GM23338 (cell line): Measurements from ENCODE around the gene SLC20A1. TPM values are rescaled to one million over a fixed set of nuclear protein-coding genes. Genes with fewer than 3 reads are reported as not detected.
A peak's percentile ranks its signal among the peaks of the same experiment; 100 is the strongest.

Source experiments
- ATAC-seq: fragments of 200-7000 bp; cut with Tn5 transposase; 3 replicates; pipeline ENCODE4 v1.9.1; 2020
- DNase-seq: peaks from one replicate; pipeline ENCODE4 v3.0.0-alpha.2; 2015; ENCODE audit warnings: low spot score
- H2AFZ ChIP-seq: fragments of 200-600 bp; sonication (generic); 2 replicates; pipeline ENCODE4 v1.8.0; 2016; ENCODE audit warnings: antibody characterized with exemption, mild to moderate bottlenecking, moderate library complexity
- H3F3A ChIP-seq: fragments of 200-600 bp; sonication (generic); replicated peaks from 2 replicates; pipeline ENCODE4 v1.8.0; 2017; ENCODE audit warnings: antibody characterized with exemption, mixed run types, low read depth
- H3K27ac ChIP-seq: fragments of 200-600 bp; sonication (generic); 2 replicates; pipeline ENCODE4 v1.6.1; 2016; ENCODE audit warnings: low read depth
- H3K27me3 ChIP-seq: fragments of 200-600 bp; sonication (generic); 2 replicates; pipeline ENCODE4 v1.8.0; 2016; ENCODE audit warnings: mild to moderate bottlenecking, mixed run types, moderate library complexity; ENCODE audit not compliant: insufficient read depth
- H3K36me3 ChIP-seq: fragments of 200-600 bp; sonication (generic); 2 replicates; pipeline ENCODE4 v1.8.0; 2016; ENCODE audit warnings: mild to moderate bottlenecking; ENCODE audit not compliant: insufficient read depth
- H3K4me1 ChIP-seq: fragments of 200-600 bp; sonication (generic); 2 replicates; pipeline ENCODE4 v1.8.0; 2016; ENCODE audit warnings: mild to moderate bottlenecking, moderate library complexity; ENCODE audit not compliant: insufficient read depth
- H3K4me2 ChIP-seq: fragments of 200-600 bp; sonication (generic); 2 replicates; pipeline ENCODE4 v1.7.1; 2017; ENCODE audit warnings: mixed run types
- H3K4me3 ChIP-seq: fragments of 200-600 bp; sonication (generic); 2 replicates; pipeline ENCODE4 v1.6.1; 2016; ENCODE audit warnings: mixed run types
- H3K79me2 ChIP-seq: fragments of 200-600 bp; sonication (generic); replicated peaks from 2 replicates; pipeline ENCODE4 v1.8.0; 2017; ENCODE audit warnings: mild to moderate bottlenecking; ENCODE audit not compliant: insufficient read depth
- H3K9me2 ChIP-seq: fragments of 200-600 bp; sonication (generic); 2 replicates; pipeline ENCODE4 v1.8.0; 2017; ENCODE audit not compliant: insufficient read depth
- H4K20me1 ChIP-seq: fragments of 200-600 bp; sonication (generic); replicated peaks from 2 replicates; pipeline ENCODE4 v1.8.0; 2017; ENCODE audit warnings: mild to moderate bottlenecking; ENCODE audit not compliant: insufficient read depth
- H3K27ac Mint-ChIP-seq: 2 replicates; pipeline ENCODE4 v1.8.0; 2020; ENCODE audit warnings: inconsistent platforms, mild to moderate bottlenecking, moderate library complexity, mixed read lengths
- H3K27me3 Mint-ChIP-seq: 3 replicates; pipeline ENCODE4 v1.8.0; 2022; ENCODE audit warnings: low read depth, mild to moderate bottlenecking, moderate library complexity, mixed read lengths, inconsistent platforms; ENCODE audit not compliant: insufficient read depth, poor library complexity
- H3K36me3 Mint-ChIP-seq: 3 replicates; pipeline ENCODE4 v1.8.0; 2021; ENCODE audit warnings: low read depth, mild to moderate bottlenecking, inconsistent platforms, moderate library complexity, mixed read lengths
- H3K4me1 Mint-ChIP-seq: 3 replicates; pipeline ENCODE4 v1.8.0; 2020; ENCODE audit warnings: mild to moderate bottlenecking, inconsistent platforms, mixed read lengths
- H3K4me3 Mint-ChIP-seq: 3 replicates; pipeline ENCODE4 v1.8.0; 2021; ENCODE audit warnings: moderate library complexity, mild to moderate bottlenecking, inconsistent platforms, mixed read lengths
- H3K9me3 Mint-ChIP-seq: 3 replicates; pipeline ENCODE4 v1.8.0; 2020; ENCODE audit warnings: moderate library complexity, mild to moderate bottlenecking, inconsistent platforms, mixed read lengths
- NANOG ChIP-seq: IDR thresholded peaks from 2 replicates; pipeline ENCODE4 v1.6.1; 2016; ENCODE audit warnings: antibody characterized with exemption, borderline replicate concordance
- STAT1 ChIP-seq: IDR thresholded peaks from one replicate; pipeline ENCODE4 v1.6.1; 2016; ENCODE audit warnings: antibody characterized with exemption; ENCODE audit not compliant: unreplicated experiment
- ZNF462 ChIP-seq: fragments of 250-450 bp; sonication (Bioruptor Pico); IDR thresholded peaks from 2 replicates; pipeline ENCODE4 v1.5.0; 2020; ENCODE audit warnings: mild to moderate bottlenecking, moderate library complexity
- polyA plus RNA-seq: library from polyadenylated mRNA; unstranded; fragments of >200 nt; fragmentation: Nextera tagmentation; extraction: Ambion mirVana; gene quantifications from 2 replicates; pipeline ENCODE4 v1.2.1, GENCODE V29; 2016
- total RNA-seq: library from RNA; depleted of rRNA; stranded (reverse); fragments of >200 nt; shearing (Covaris generic); gene quantifications from 2 replicates; pipeline ENCODE4 v1.2.3, GENCODE V29; 2014
- TF ChIP-seq, protein P1 (sequence below), 2 experiments: fragments of 200-600 bp in 1 of 2; sonication (generic) in 1 of 2; conservative IDR thresholded peaks; 2 replicates each; pipeline versions ENCODE4 v1.5.1 to v1.6.1; 2016 to 2017; ENCODE audit warnings: antibody characterized with exemption in 2 of 2, low read depth in 2 of 2, mild to moderate bottlenecking in 2 of 2, moderate library complexity in 1 of 2

Gene SLC20A1
- total and polyA plus RNA-seq, 2 experiments from 2014 or later: 52.9 to 84.3 TPM

- H3K27me3 Mint-ChIP-seq: peaks cover 3% of the 10 kb centered on the region
- peaks cover 9% of the 10 kb centered on the region for H3K79me2 ChIP-seq
- H3K27ac Mint-ChIP-seq: no peak overlapping the region
- H3K9me2 ChIP-seq: no peaks in the 10 kb centered on the region
- TF ChIP-seq STAT1 (no peak), ZNF462 (CRISPR knock-in tag) (no peak)
- TF ChIP-seq, protein P1, sequence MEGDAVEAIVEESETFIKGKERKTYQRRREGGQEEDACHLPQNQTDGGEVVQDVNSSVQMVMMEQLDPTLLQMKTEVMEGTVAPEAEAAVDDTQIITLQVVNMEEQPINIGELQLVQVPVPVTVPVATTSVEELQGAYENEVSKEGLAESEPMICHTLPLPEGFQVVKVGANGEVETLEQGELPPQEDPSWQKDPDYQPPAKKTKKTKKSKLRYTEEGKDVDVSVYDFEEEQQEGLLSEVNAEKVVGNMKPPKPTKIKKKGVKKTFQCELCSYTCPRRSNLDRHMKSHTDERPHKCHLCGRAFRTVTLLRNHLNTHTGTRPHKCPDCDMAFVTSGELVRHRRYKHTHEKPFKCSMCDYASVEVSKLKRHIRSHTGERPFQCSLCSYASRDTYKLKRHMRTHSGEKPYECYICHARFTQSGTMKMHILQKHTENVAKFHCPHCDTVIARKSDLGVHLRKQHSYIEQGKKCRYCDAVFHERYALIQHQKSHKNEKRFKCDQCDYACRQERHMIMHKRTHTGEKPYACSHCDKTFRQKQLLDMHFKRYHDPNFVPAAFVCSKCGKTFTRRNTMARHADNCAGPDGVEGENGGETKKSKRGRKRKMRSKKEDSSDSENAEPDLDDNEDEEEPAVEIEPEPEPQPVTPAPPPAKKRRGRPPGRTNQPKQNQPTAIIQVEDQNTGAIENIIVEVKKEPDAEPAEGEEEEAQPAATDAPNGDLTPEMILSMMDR (conservative IDR thresholded peaks at IDR 0.05; ENCODE audit: low read depth in 2 of 2): no peak
- DNase-seq: no peak
- H3K36me3 Mint-ChIP-seq: peaks cover under 1% of the 10 kb centered on the region
- 0 out of 2 replicates have a peak, but pooled peaks cover 7% of the 10 kb centered on the region for H3K27me3 ChIP-seq
- no peaks in the 10 kb centered on the region for H3F3A ChIP-seq
- H2AFZ ChIP-seq: peak overlapping the region; percentile 38; the same call in 1 of the 2 replicates
- peaks cover 18% of the 10 kb centered on the region for H3K4me1 Mint-ChIP-seq
- no peaks in the 10 kb centered on the region for H3K9me3 Mint-ChIP-seq
- no peaks in the 10 kb centered on the region for H3K36me3 ChIP-seq
- H3K27ac ChIP-seq: no peak overlapping the region
- H3K4me1 ChIP-seq: peaks cover 12% of the 10 kb centered on the region
- no peak overlapping the region for H3K4me2 ChIP-seq
- H3K4me3 ChIP-seq: no peak overlapping the region
- ATAC-seq: no peak
- H3K4me3 Mint-ChIP-seq: no peak overlapping the region
- 0 out of 2 replicates have a peak, but pooled peaks cover under 1% of the 10 kb centered on the region for H4K20me1 ChIP-seq
Measured at GRCh38 chr2:112641701-112642100, 4.0 kb upstream of the SLC20A1 start.

DNA sequence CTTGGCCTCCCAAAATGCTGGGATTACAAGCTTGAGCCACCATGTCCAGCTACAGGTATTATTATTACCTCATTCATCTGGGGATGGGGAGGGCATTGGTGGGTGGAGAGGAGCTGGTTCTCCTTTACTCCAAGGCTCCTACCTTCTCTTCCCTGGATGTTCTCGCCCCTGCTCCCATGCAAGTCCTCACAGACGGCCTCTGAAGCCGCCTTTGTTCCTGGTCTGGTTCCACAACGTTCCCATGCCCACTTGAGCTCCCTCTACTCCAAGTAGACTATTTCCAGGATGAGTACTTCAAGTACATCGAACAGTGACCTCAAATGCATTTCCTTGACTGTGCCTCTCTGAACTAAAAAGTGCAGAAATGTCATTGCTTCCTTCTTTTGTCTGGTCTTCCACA, 3.2 kb upstream of the SLC20A1 start:
- Histone ChIP-seq H3K9me2 (no peaks in the 10 kb centered on the region), H3K4me3 (no peak overlapping the region), H2AFZ (no peak overlapping the region), H3K79me2 (peaks cover 17% of the 10 kb centered on the region), H3K27ac (no peak overlapping the region), H3K36me3 (peaks cover 7% of the 10 kb centered on the region; the same call in 1 of the 2 replicates), H4K20me1 (peaks cover 10% of the 10 kb centered on the region), H3K4me1 (peaks cover 20% of the 10 kb centered on the region), H3K4me2 (no peak overlapping the region), H3F3A (no peaks in the 10 kb centered on the region), H3K27me3 (0 out of 2 replicates have a peak, but pooled peaks cover 7% of the 10 kb centered on the region)
- Mint-ChIP-seq H3K4me1 (peaks cover 26% of the 10 kb centered on the region), H3K9me3 (no peaks in the 10 kb centered on the region), H3K36me3 (peaks cover 9% of the 10 kb centered on the region), H3K27ac (no peak overlapping the region), H3K4me3 (no peak overlapping the region), H3K27me3 (peaks cover 3% of the 10 kb centered on the region)
- no peak for TF ChIP-seq NANOG
- TF ChIP-seq STAT1: no peak
- ATAC-seq: no peak
- no peak for DNase-seq
